Activated CD8-positive, alpha-beta T cell treated with anti-CD3 and anti-CD28 coated beads for 36 hours (primary cell): ENCODE measurements around the gene TTLL3. TPM values are rescaled to one million over a fixed set of nuclear protein-coding genes. Genes with fewer than 3 reads are reported as not detected.

ENCODE experiments used
- ATAC-seq: fragments of 200-7000 bp; cut with Tn5 transposase; one replicate; pipeline ENCODE4 v1.10.0; 2021; ENCODE audit warnings: mild to moderate bottlenecking, moderate library complexity
- CTCF ChIA-PET: fragments of 350-600 bp; sonication (Branson Sonifier 250); formaldehyde crosslinking; loops from one replicate; lab custom pipeline; 2021; ENCODE audit warnings: antibody characterized with exemption; lab: Charles Lee
- POLR2A ChIA-PET: fragments of 350-600 bp; sonication (Branson Sonifier 250); formaldehyde crosslinking; loops from one replicate; lab custom pipeline; 2021; ENCODE audit warnings: antibody characterized with exemption; lab: Charles Lee
- DNase-seq: peaks from one replicate; pipeline ENCODE4 v3.0.0-alpha.2; 2020
- H3K27ac Mint-ChIP-seq: one replicate; pipeline ENCODE4 v1.8.0; 2021; ENCODE audit warnings: mild to moderate bottlenecking, mixed read lengths
- H3K27me3 Mint-ChIP-seq: one replicate; pipeline ENCODE4 v1.8.0; 2021; ENCODE audit warnings: mixed read lengths
- H3K36me3 Mint-ChIP-seq: one replicate; pipeline ENCODE4 v1.8.0; 2021; ENCODE audit warnings: low read depth, mixed read lengths
- H3K4me1 Mint-ChIP-seq: one replicate; pipeline ENCODE4 v1.8.0; 2021; ENCODE audit warnings: low read depth, mixed read lengths
- H3K4me3 Mint-ChIP-seq: one replicate; pipeline ENCODE4 v1.8.0; 2021; ENCODE audit warnings: mild to moderate bottlenecking, moderate library complexity, mixed read lengths
- H3K9me3 Mint-ChIP-seq: one replicate; pipeline ENCODE4 v1.8.0; 2021; ENCODE audit warnings: mixed read lengths
- intact Hi-C: fragments of 100-400 bp; cut with micrococcal nuclease; formaldehyde crosslinking; loops from one replicate; pipeline ENCODE4 v1.10.0; 2022
- total RNA-seq, 2 experiments: library from RNA; stranded (reverse); gene quantifications; one replicate each; pipeline ENCODE4 v1.2.3, GENCODE V29; 2021
- TF ChIP-seq, protein P1 (sequence below): fragments of 200-600 bp; IDR thresholded peaks from one replicate; pipeline ENCODE4 v1.8.0; 2022; ENCODE audit warnings: antibody characterized with exemption, mild to moderate bottlenecking

Gene TTLL3
- total RNA-seq, 2 experiments from 2014 or later: 52.4 to 61.1 TPM

DNA sequence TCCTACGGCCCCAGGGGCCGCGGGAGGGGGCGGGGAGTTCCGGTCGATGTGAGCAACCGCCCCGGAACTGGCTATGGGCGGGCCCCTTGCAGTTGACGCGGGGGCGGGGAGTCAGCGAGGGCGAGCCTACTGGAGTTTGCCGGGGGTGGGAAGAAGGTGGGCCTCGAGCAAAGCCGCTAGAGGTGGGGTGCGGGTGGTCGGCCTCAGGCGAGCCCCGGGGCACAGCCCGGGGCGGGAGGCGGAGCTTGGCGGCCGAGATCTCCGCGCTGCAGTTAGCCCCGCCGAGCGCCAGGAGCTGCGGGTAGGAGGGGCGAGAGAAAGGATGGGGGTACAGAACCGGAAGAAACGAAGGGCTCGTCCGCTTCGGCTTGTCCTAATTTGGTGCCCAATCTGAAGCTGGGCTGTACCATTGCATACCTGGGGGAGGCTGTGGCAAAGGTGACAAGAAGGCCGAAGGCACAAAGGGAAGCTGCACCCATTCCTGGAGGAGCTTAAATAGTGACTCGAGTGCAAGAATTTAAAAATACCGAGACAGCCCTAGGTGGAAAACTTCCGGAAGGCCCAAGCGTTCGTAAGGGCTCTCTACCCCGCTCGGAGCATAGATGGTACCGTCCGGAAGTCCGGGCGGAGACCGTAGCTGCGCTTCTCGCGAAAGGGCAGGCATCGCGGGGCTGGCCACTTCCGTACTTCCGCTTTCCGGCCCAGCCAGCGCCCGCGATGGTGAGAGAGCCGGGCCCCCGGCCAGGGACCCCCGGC lies 17.5 kb upstream of the TTLL3 start, which contains the start of the genes ARPC4 and TADA3:
TSS of gene ARPC4 (plus strand) at position 678 of the 756 bp plus-strand sequence. CDS start at position 718, 40 bp downstream.
TSS of gene TADA3 (minus strand) at position 69 of the 756 bp plus-strand sequence. CDS start 1,007 bp downstream, outside the sequence.
- no peaks in the 10 kb centered on the region for H3K9me3 Mint-ChIP-seq
- H3K27ac Mint-ChIP-seq: peak within 1 kb of the TSS; percentile 100
- TF ChIP-seq, protein P1, sequence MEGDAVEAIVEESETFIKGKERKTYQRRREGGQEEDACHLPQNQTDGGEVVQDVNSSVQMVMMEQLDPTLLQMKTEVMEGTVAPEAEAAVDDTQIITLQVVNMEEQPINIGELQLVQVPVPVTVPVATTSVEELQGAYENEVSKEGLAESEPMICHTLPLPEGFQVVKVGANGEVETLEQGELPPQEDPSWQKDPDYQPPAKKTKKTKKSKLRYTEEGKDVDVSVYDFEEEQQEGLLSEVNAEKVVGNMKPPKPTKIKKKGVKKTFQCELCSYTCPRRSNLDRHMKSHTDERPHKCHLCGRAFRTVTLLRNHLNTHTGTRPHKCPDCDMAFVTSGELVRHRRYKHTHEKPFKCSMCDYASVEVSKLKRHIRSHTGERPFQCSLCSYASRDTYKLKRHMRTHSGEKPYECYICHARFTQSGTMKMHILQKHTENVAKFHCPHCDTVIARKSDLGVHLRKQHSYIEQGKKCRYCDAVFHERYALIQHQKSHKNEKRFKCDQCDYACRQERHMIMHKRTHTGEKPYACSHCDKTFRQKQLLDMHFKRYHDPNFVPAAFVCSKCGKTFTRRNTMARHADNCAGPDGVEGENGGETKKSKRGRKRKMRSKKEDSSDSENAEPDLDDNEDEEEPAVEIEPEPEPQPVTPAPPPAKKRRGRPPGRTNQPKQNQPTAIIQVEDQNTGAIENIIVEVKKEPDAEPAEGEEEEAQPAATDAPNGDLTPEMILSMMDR: no peak
- H3K4me1 Mint-ChIP-seq: peaks cover 53% of the 10 kb centered on the region
- H3K36me3 Mint-ChIP-seq: peaks cover 63% of the 10 kb centered on the region
- ATAC-seq (peak; percentile 88), DNase-seq (peak; percentile 95)
- intact Hi-C loops: loop anchor here (2.0 kb wide), 1 partner anchor 42 kb away; no protein-coding TSS in a partner anchor
- POLR2A ChIA-PET: interaction anchor here (0.8 to 2.7 kb wide), 13 partner anchors 11 to 123 kb away, joined by 3 to 15 read pairs (median 8); partner anchors contain the start of genes BRPF1, CAMK1 and OGG1
- H3K27me3 Mint-ChIP-seq: no peaks in the 10 kb centered on the region
- CTCF ChIA-PET: interaction anchor here (0.8 to 2.3 kb wide), 12 partner anchors 9 to 243 kb away, joined by 3 to 12 read pairs (median 4); partner anchors contain the start of gene BRPF1
- peak within 1 kb of the TSS; percentile 88 for H3K4me3 Mint-ChIP-seq

DNA sequence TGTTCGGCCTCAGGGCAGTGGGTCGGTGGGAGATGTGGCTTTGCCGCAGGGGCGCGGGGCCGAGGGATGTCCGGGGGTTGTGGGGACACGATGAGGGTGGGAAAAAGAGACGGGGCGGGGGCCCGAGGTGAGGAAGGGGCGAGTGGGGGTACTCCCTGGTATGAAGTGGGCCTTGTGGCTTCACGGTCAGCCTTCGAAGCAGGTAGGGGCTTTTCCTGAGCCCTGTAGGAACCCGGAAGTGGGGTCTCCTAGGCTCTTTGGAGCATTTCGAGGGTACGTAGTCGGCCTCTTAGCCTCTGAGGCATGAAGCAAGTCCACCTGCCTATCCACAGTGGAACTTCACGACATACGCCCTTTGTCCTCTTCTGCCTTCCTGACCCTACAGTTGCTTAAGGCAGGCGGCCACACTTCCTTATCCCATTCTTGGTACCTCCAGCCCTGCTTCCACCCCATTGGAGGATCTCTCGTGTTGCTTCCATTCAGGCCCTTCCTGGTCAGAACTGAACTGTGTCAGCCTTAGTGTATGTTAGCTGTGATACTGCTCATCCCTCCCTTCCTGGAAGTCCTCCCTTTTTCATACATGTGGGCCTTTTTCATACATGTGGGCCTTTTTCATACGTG lies 16.8 kb upstream of the TTLL3 start:
- Mint-ChIP-seq H3K27ac (peak overlapping the region; percentile 100), H3K36me3 (peaks cover 66% of the 10 kb centered on the region), H3K27me3 (no peaks in the 10 kb centered on the region), H3K4me1 (peaks cover 51% of the 10 kb centered on the region), H3K9me3 (no peaks in the 10 kb centered on the region), H3K4me3 (peak overlapping the region; percentile 88)
- TF ChIP-seq, protein P1: no peak
- ATAC-seq (peak; percentile 8), DNase-seq (peak; percentile 44)
- ChIA-PET CTCF (interaction anchor here (0.8 to 2.3 kb wide), 12 partner anchors 8 to 242 kb away, joined by 3 to 12 read pairs (median 4); partner anchors contain the start of gene BRPF1), POLR2A (interaction anchor here (0.8 to 2.7 kb wide), 14 partner anchors 10 to 122 kb away, joined by 3 to 15 read pairs (median 8); partner anchors contain the start of genes BRPF1, CAMK1 and OGG1)
- intact Hi-C loops: loop anchor here (2.0 kb wide), 1 partner anchor 42 kb away; no protein-coding TSS in a partner anchor

DNA sequence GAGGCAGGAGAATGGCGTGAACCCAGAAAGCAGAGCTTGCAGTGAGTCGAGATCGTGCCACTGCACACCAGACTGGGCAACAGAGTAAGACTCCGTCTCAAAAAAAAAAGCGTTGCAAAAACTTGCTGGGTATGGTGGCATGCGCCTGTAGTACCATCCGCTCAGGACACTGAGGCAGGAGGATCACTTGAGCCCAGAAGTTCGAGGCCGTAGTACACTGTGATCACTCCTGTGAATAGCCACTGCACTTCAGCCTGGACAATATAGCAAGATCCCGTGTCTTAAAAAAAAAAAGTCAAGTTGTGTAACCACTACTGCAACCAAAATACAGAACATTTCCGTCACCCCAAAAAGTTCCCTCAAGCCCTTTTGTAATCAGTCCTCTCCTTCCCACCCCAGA lies 15.7 kb upstream of the TTLL3 start:
- Mint-ChIP-seq H3K4me3 (peak overlapping the region; percentile 88), H3K9me3 (no peaks in the 10 kb centered on the region), H3K36me3 (peaks cover 67% of the 10 kb centered on the region), H3K27ac (peak overlapping the region; percentile 100), H3K4me1 (peaks cover 47% of the 10 kb centered on the region), H3K27me3 (no peaks in the 10 kb centered on the region)
- TF ChIP-seq, protein P1: no peak
- ATAC-seq: no peak
- CTCF ChIA-PET: interaction anchor here (2.0 to 2.3 kb wide), 2 partner anchors 14 to 138 kb away, joined by 5 to 12 read pairs; partner anchors contain the start of gene CRELD1
- DNase-seq: no peak
- POLR2A ChIA-PET: interaction anchor here (0.8 to 2.7 kb wide), 4 partner anchors 9 to 44 kb away, joined by 4 to 15 read pairs (median 11); partner anchors contain the start of gene OGG1
- intact Hi-C loops: no loop called here

DNA sequence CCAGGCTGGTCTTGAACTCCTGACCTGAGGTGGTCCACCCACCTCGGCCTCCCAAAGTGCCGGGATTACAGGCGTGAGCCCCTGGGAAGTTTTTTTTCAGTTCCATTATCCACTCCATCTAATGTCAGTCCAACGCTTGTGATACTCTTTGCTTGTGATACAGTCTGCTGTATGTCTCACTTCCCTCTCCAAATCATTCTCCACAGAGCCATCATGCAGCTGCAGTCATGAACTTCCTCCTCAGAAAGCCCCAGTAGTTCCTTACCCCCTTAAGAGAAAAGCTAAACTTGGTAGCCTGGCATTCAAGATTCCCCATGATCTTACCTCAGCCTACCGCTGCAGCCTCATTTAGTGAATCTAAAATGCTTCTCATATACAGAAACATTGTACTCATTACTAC lies 14.9 kb upstream of the TTLL3 start:
- POLR2A ChIA-PET: interaction anchor here (0.8 to 2.7 kb wide), 4 partner anchors 17 to 191 kb away, joined by 3 to 9 read pairs (median 4); partner anchors contain the start of genes EMC3 and OGG1
- Mint-ChIP-seq H3K9me3 (no peaks in the 10 kb centered on the region), H3K4me3 (peak overlapping the region; percentile 51), H3K36me3 (peaks cover 68% of the 10 kb centered on the region), H3K27me3 (no peaks in the 10 kb centered on the region), H3K4me1 (peaks cover 43% of the 10 kb centered on the region), H3K27ac (peak overlapping the region; percentile 75)
- CTCF ChIA-PET: interaction anchor here (0.6 to 2.0 kb wide), 3 partner anchors 13 to 137 kb away, joined by 3 to 5 read pairs (median 5); partner anchors contain the start of gene CRELD1
- TF ChIP-seq, protein P1: no peak
- DNase-seq (no peak), ATAC-seq (no peak)
- intact Hi-C loops: no loop called here
